Measurements from ENCODE around the gene TRPC6.
A peak's percentile ranks its signal among the peaks of the same experiment; 100 is the strongest.

Gene TRPC6

GRCh38 chr11:101428918-101429317, 154.9 kb downstream of the TRPC6 start:
- Histone ChIP-seq H3K27ac (ENCODE audit: low read length) (no peak overlapping the region), H2AFZ (ENCODE audit: low read depth, low read length) (no peak overlapping the region), H3K36me3 (ENCODE audit: insufficient read depth, low read length) (no peaks in the 10 kb centered on the region), H3K9ac (ENCODE audit: low read depth, low read length) (no peak overlapping the region), H3K9me3 (ENCODE audit: insufficient read depth, low read length, severe bottlenecking) (no peaks in the 10 kb centered on the region), H4K20me1 (ENCODE audit: insufficient read depth, low read length) (no peaks in the 10 kb centered on the region), H3K4me1 (ENCODE audit: insufficient read depth, low read length) (no peaks in the 10 kb centered on the region), H3K27me3 (ENCODE audit: insufficient read depth, low read length, poor library complexity) (no peaks in the 10 kb centered on the region), H3K4me3 (ENCODE audit: low read depth in 1 of 2, low read length in 2 of 2) (no peak overlapping the region), H3K79me2 (ENCODE audit: insufficient read depth, low read length) (no peaks in the 10 kb centered on the region), H3K4me2 (ENCODE audit: insufficient read depth, low read length) (no peak overlapping the region)
- no peak for TF ChIP-seq EZH2 (IDR thresholded peaks at IDR 0.05; ENCODE audit: borderline replicate concordance, low read depth, low read length, severe bottlenecking)
- peak; percentile 55 for TF ChIP-seq CTCF (IDR thresholded peaks at IDR 0.05; ENCODE audit: borderline replicate concordance, extremely low read depth, low read length, poor library complexity, severe bottlenecking)
- ATAC-seq (ENCODE audit: insufficient read depth, low read depth) (no peak), DNase-seq (no peak)

GRCh38 chr11:101407324-101407723, 176.5 kb downstream of the TRPC6 start:
- no peak for ATAC-seq (ENCODE audit: insufficient read depth, low read depth)
- no peaks in the 10 kb centered on the region for H4K20me1 ChIP-seq (ENCODE audit: insufficient read depth, low read length)
- no peak overlapping the region for H2AFZ ChIP-seq (ENCODE audit: low read depth, low read length)
- no peaks in the 10 kb centered on the region for H3K9me3 ChIP-seq (ENCODE audit: insufficient read depth, low read length, severe bottlenecking)
- no peak overlapping the region for H3K27ac ChIP-seq (ENCODE audit: low read length)
- TF ChIP-seq EZH2 (IDR thresholded peaks at IDR 0.05; ENCODE audit: borderline replicate concordance, low read depth, low read length, severe bottlenecking) (no peak), CTCF (IDR thresholded peaks at IDR 0.05; ENCODE audit: borderline replicate concordance, extremely low read depth, low read length, poor library complexity, severe bottlenecking) (no peak)
- no peaks in the 10 kb centered on the region for H3K36me3 ChIP-seq (ENCODE audit: insufficient read depth, low read length)
- H3K27me3 ChIP-seq (ENCODE audit: insufficient read depth, low read length, poor library complexity): no peaks in the 10 kb centered on the region
- H3K9ac ChIP-seq (ENCODE audit: low read depth, low read length): no peak overlapping the region
- H3K79me2 ChIP-seq (ENCODE audit: insufficient read depth, low read length): no peaks in the 10 kb centered on the region
- DNase-seq: no peak
- H3K4me3 ChIP-seq (ENCODE audit: low read depth in 1 of 2, low read length in 2 of 2): no peak overlapping the region
- no peaks in the 10 kb centered on the region for H3K4me1 ChIP-seq (ENCODE audit: insufficient read depth, low read length)
- H3K4me2 ChIP-seq (ENCODE audit: insufficient read depth, low read length): no peak overlapping the region

Measured in DND-41 (cell line).